Measurements from ENCODE around the gene SNAI3. TPM values are rescaled to one million over a fixed set of nuclear protein-coding genes. Genes with fewer than 3 reads are reported as not detected.

The SNAI3 gene
- total and polyA plus RNA-seq, 2 of the 4 experiments (the other 2 are of a cell fraction): 0.21 TPM; not detected in 1

GRCh38 chr16:88695218-88695617 is 8.9 kb upstream of the SNAI3 start:
- DNase-seq: no peak
- TF ChIP-seq CTCF (conservative IDR thresholded peaks at IDR 0.05; ENCODE audit: low read depth, low read length) (no peak), SMC3 (IDR thresholded peaks at IDR 0.05; ENCODE audit: low read depth, low read length) (no peak), MAFK (IDR thresholded peaks at IDR 0.05; ENCODE audit: low read depth, low read length) (no peak), POLR2A (IDR thresholded peaks at IDR 0.05; ENCODE audit: low read depth, low read length) (no peak), ELK1 (IDR thresholded peaks at IDR 0.05; ENCODE audit: borderline replicate concordance, low read depth, low read length) (no peak), CEBPB (IDR thresholded peaks at IDR 0.05; ENCODE audit: low read depth, low read length) (no peak), NFE2L2 (IDR thresholded peaks at IDR 0.05; ENCODE audit: low read depth, low read length) (no peak), RCOR1 (IDR thresholded peaks at IDR 0.05; ENCODE audit: insufficient replicate concordance, low read length) (no peak), FOS (IDR thresholded peaks at IDR 0.05; ENCODE audit: low read depth, low read length) (no peak)
- no peaks in the 10 kb centered on the region for H3K4me1 ChIP-seq (ENCODE audit: control insufficient read depth, insufficient read depth, low read length)
- no peaks in the 10 kb centered on the region; the same call in 1 of the 2 replicates for H3K9me1 ChIP-seq (ENCODE audit: insufficient read depth, low read length)
- CTCF ChIA-PET: no interaction called here
- no peak overlapping the region for H4K5ac ChIP-seq (ENCODE audit: low read depth, low read length)
- H3K18ac ChIP-seq (ENCODE audit: low read depth, low read length): no peak overlapping the region
- no peak overlapping the region for H4K8ac ChIP-seq (ENCODE audit: low read depth in 2 of 2, low read length in 2 of 2)
- H3K36me3 ChIP-seq (ENCODE audit: control insufficient read depth, insufficient read depth, low read length): peaks cover 32% of the 10 kb centered on the region
- H2AK5ac ChIP-seq (ENCODE audit: low read depth, low read length): no peak overlapping the region
- no peaks in the 10 kb centered on the region; the same call in 1 of the 2 replicates for H4K20me1 ChIP-seq (ENCODE audit: insufficient read depth, low read length)
- no peak overlapping the region for H3K4ac ChIP-seq (ENCODE audit: low read depth, low read length)
- H2BK120ac ChIP-seq (ENCODE audit: low read depth, low read length): no peak overlapping the region
- H3K9ac ChIP-seq (ENCODE audit: low read depth, low read length): no peak overlapping the region
- H3K23ac ChIP-seq (ENCODE audit: low read depth, low read length): no peak overlapping the region
- no peak overlapping the region for H3K4me3 ChIP-seq (ENCODE audit: insufficient read depth, low read depth, low read length)
- H3K4me2 ChIP-seq (ENCODE audit: low read depth, low read length): no peak overlapping the region
- no peak overlapping the region for H3K14ac ChIP-seq (replicated peaks; ENCODE audit: low read depth, low read length)
- BruUV-seq (replicated peaks): no TSS peak
- dilution Hi-C loops (cut with HindIII; ENCODE audit: low sequenced_read_pairs, unreplicated experiment) (no loop called here), in situ Hi-C loops (cut with MboI; ENCODE audit: low sequenced_read_pairs) (no loop called here), intact Hi-C loops (cut with micrococcal nuclease) (no loop called here)
- no peaks in the 10 kb centered on the region for H3K9me3 ChIP-seq (ENCODE audit: control insufficient read depth, insufficient read depth, low read length)
- no peak overlapping the region for H2BK20ac ChIP-seq (ENCODE audit: low read depth, low read length)
- H2BK5ac ChIP-seq (ENCODE audit: low read depth, low read length, poor library complexity, severe bottlenecking): no peak overlapping the region
- WGBS, 2 experiments (ENCODE audit: extremely low coverage in 2 of 2, insufficient read length in 1 of 2): 79% methylated on average over 8 of the region's 15 CpGs; no CpG with 5 or more reads in 1 of the 2 experiments
- H2AK9ac ChIP-seq (replicated peaks; ENCODE audit: low read depth, low read length, poor library complexity): peak overlapping the region; percentile 42
- H3K27me3 ChIP-seq (ENCODE audit: control insufficient read depth, insufficient read depth, low read length): peaks cover 9% of the 10 kb centered on the region; the same call in 1 of the 2 replicates
- H4K91ac ChIP-seq (ENCODE audit: insufficient read depth, low read depth, low read length): no peak overlapping the region
- no peak overlapping the region for H3K27ac ChIP-seq (ENCODE audit: insufficient read depth, low read length)
- no peak overlapping the region for H2AFZ ChIP-seq (replicated peaks; ENCODE audit: low read length, poor library complexity)
- H3K79me1 ChIP-seq (ENCODE audit: low read depth in 1 of 2, low read length in 2 of 2): peaks cover 0 to 8% of the 10 kb centered on the region in 2 experiments; a peak in 2 of 4 replicates
- no peak overlapping the region for H3K56ac ChIP-seq (ENCODE audit: extremely low read depth, insufficient read depth, low read length)
- ATAC-seq (ENCODE audit: low read depth): no peak
- POLR2A ChIA-PET (ENCODE audit: unreplicated experiment): no interaction called here
- no peak overlapping the region for H2BK15ac ChIP-seq (ENCODE audit: low read depth, low read length)

Data from IMR-90 (cell line).